Kidney epithelial cell (primary cell): ENCODE measurements around the gene GRM8. TPM values are rescaled to one million over a fixed set of nuclear protein-coding genes. Genes with fewer than 3 reads are reported as not detected.

ENCODE experiments used
- DNase-seq: peaks from one replicate; pipeline ENCODE4 v3.0.0-alpha.2; 2010; ENCODE audit warnings: low read depth
- H3K27me3 ChIP-seq: 2 replicates; pipeline ENCODE4 v1.6.0; 2011; ENCODE audit warnings: low read length; ENCODE audit not compliant: control insufficient read depth, insufficient read depth
- H3K36me3 ChIP-seq: 2 replicates; pipeline ENCODE4 v1.5.1; 2011; ENCODE audit warnings: low read length; ENCODE audit not compliant: control insufficient read depth, insufficient read depth
- H3K4me3 ChIP-seq: 2 replicates; pipeline ENCODE4 v1.5.1; 2011; ENCODE audit warnings: low read depth, mild to moderate bottlenecking, control low read depth, low read length
- CTCF ChIP-seq: IDR thresholded peaks from 2 replicates; pipeline ENCODE4 v1.5.1; 2011; ENCODE audit warnings: mild to moderate bottlenecking, moderate library complexity, low read length, control low read depth, inconsistent platforms; ENCODE audit not compliant: insufficient read depth, poor library complexity, severe bottlenecking
- total RNA-seq: library from RNA; depleted of rRNA; stranded (reverse); fragments of >200 nt; gene quantifications from 2 replicates; pipeline ENCODE4 v1.2.3, GENCODE V29; 2015

Gene GRM8
- total RNA-seq, 1 donor from 2014 or later = 0.17 TPM

GRCh38 chr7:126819197-126819484 is 433.6 kb downstream of the GRM8 start:
- TF ChIP-seq CTCF = no peak
- no peak for DNase-seq
- H3K4me3 ChIP-seq = no peak overlapping the region
- no peaks in the 10 kb centered on the region for H3K36me3 ChIP-seq
- no peaks in the 10 kb centered on the region for H3K27me3 ChIP-seq

GRCh38 chr7:126818393-126819196 is 434.1 kb downstream of the GRM8 start:
- TF ChIP-seq CTCF = no peak
- no peak for DNase-seq
- Histone ChIP-seq H3K4me3 (no peak overlapping the region), H3K36me3 (no peaks in the 10 kb centered on the region), H3K27me3 (no peaks in the 10 kb centered on the region)

- H3K36me3 ChIP-seq = no peaks in the 10 kb centered on the region
- no peaks in the 10 kb centered on the region for H3K27me3 ChIP-seq
- DNase-seq = no peak
- TF ChIP-seq CTCF = no peak
- H3K4me3 ChIP-seq = no peak overlapping the region
Measured at GRCh38 chr7:126809188-126809587, 443.6 kb downstream of the GRM8 start.

- no peak for TF ChIP-seq CTCF
- Histone ChIP-seq H3K36me3 (no peaks in the 10 kb centered on the region), H3K27me3 (no peaks in the 10 kb centered on the region), H3K4me3 (no peak overlapping the region)
- DNase-seq = no peak
Measured at GRCh38 chr7:126806614-126807013, 446.1 kb downstream of the GRM8 start.

- no peaks in the 10 kb centered on the region for H3K36me3 ChIP-seq
- no peak for TF ChIP-seq CTCF
- no peak overlapping the region for H3K4me3 ChIP-seq
Measured at GRCh38 chr7:126805351-126805750, 447.4 kb downstream of the GRM8 start.

GRCh38 chr7:126804604-126805003 is 448.1 kb downstream of the GRM8 start:
- H3K4me3 ChIP-seq = no peak overlapping the region
- H3K36me3 ChIP-seq = no peaks in the 10 kb centered on the region
- no peak for DNase-seq
- no peak for TF ChIP-seq CTCF
- no peaks in the 10 kb centered on the region for H3K27me3 ChIP-seq

More at GRCh38 chr7:126805351-126805750, 447.4 kb downstream of the GRM8 start:
- DNase-seq = no peak
- no peaks in the 10 kb centered on the region for H3K27me3 ChIP-seq
